Muscle layer of duodenum (tissue), 2 donors: ENCODE results near the gene C4orf51.

Experiments
- H3K27ac ChIP-seq: one replicate; pipeline ENCODE4 v1.7.0; 2013; ENCODE audit warnings: mild to moderate bottlenecking, low read length
- H3K27me3 ChIP-seq: one replicate; pipeline ENCODE4 v1.7.0; 2013; ENCODE audit warnings: low read depth, mild to moderate bottlenecking, control low read depth, low read length
- H3K36me3 ChIP-seq, 2 donors: one replicate each; pipeline ENCODE4 v1.7.0; 2013; ENCODE audit warnings: low read length in 2 of 2, control low read depth in 1 of 2, mild to moderate bottlenecking in 1 of 2; ENCODE audit not compliant: insufficient read depth in 2 of 2, control insufficient read depth in 1 of 2
- H3K4me1 ChIP-seq, 2 donors: one replicate each; pipeline ENCODE4 v1.7.0; 2013; ENCODE audit warnings: low read length in 2 of 2, mild to moderate bottlenecking in 2 of 2, control low read depth in 1 of 2, moderate library complexity in 1 of 2; ENCODE audit not compliant: insufficient read depth in 2 of 2, control insufficient read depth in 1 of 2
- H3K4me3 ChIP-seq, 2 donors: one replicate each; pipeline ENCODE4 v1.7.0; 2013; ENCODE audit warnings: low read length in 2 of 2, low read depth in 1 of 2, mild to moderate bottlenecking in 1 of 2
- H3K9me3 ChIP-seq, 2 donors: one replicate each; pipeline ENCODE4 v1.7.0; 2013; ENCODE audit warnings: low read length in 2 of 2, control low read depth in 1 of 2, mild to moderate bottlenecking in 1 of 2; ENCODE audit not compliant: control insufficient read depth in 1 of 2
- donor health status: healthy.

The C4orf51 gene

DNA sequence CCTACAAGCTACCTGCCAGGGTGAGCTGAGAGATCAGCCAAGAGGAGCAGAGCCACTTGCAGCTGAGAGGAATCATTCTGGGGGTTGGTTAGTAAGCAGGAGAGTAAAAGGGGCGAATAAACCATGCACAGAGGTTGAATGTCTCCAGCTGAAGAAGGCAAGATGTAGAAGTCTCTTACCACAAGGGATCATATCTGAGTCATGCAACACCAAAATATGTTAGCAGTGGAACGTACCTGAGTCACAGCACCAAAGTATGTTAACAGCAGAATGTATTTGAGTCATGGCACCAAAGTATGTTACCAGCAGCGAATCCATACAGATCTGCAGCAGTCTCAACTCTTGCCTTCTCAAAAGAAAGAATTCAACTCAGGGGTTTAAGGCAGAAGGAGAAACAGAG is 29.9 kb downstream of the C4orf51 start:
- Histone ChIP-seq H3K36me3 (no peaks in the 10 kb centered on the region), H3K27ac (no peak overlapping the region), H3K4me3 (no peak overlapping the region), H3K27me3 (no peaks in the 10 kb centered on the region), H3K4me1 (no peaks in the 10 kb centered on the region), H3K9me3 (peaks cover 0 to 14% of the 10 kb centered on the region in 2 donors)

DNA sequence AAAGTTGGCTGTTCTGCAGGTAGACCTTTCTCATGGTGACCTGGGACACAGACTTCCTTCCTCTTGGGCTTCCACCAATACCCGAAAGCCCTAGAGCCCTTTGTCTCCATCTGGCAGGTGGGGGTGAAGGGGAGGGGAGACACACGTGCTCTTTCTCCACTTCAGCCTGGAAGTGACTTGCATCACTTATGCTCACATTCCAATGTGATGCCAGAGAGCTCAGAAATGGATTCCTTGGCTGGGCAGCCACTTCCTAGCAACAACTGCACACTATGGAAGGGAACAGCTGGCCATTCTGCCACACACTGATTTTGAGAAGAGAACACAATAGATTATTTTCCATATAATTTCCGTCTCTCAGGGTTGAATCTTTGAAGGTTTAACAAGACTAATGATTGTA is 36.3 kb downstream of the C4orf51 start:
- no peaks in the 10 kb centered on the region for H3K4me1 ChIP-seq
- H3K36me3 ChIP-seq, result no peaks in the 10 kb centered on the region
- H3K27ac ChIP-seq, result no peak overlapping the region
- peaks cover 0 to 12% of the 10 kb centered on the region in 2 donors for H3K9me3 ChIP-seq
- H3K4me3 ChIP-seq, result no peak overlapping the region
- no peaks in the 10 kb centered on the region for H3K27me3 ChIP-seq

DNA sequence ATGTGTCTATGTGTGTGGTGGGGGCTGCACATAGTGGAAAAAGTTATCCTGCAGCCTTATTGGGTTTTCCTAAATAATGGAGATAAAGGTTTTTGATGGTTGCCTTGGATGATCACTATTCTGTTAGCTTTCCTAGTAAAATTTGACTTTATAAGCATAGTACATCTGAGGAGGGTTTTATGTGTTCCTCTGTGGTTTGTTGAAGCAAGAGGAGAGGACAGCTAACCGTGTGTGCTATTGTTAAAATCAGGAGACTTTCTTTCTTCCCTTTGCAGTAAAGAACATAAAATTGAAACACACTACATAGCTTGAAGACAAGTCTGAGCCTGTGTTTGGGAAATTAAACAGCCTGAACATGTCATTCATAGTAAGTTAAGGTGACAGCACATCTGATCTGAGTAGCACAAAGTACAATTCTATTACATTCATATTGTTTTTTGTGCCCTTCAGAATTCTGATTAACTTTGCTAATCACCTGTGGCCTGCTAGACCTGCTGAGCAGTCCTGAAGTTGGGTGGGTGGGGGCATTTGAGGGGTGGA is 36.8 kb downstream of the C4orf51 start:
- Histone ChIP-seq H3K27ac (no peak overlapping the region), H3K4me3 (no peak overlapping the region), H3K4me1 (no peaks in the 10 kb centered on the region), H3K27me3 (no peaks in the 10 kb centered on the region), H3K9me3 (peaks cover 0 to 7% of the 10 kb centered on the region in 2 donors), H3K36me3 (no peaks in the 10 kb centered on the region)

DNA sequence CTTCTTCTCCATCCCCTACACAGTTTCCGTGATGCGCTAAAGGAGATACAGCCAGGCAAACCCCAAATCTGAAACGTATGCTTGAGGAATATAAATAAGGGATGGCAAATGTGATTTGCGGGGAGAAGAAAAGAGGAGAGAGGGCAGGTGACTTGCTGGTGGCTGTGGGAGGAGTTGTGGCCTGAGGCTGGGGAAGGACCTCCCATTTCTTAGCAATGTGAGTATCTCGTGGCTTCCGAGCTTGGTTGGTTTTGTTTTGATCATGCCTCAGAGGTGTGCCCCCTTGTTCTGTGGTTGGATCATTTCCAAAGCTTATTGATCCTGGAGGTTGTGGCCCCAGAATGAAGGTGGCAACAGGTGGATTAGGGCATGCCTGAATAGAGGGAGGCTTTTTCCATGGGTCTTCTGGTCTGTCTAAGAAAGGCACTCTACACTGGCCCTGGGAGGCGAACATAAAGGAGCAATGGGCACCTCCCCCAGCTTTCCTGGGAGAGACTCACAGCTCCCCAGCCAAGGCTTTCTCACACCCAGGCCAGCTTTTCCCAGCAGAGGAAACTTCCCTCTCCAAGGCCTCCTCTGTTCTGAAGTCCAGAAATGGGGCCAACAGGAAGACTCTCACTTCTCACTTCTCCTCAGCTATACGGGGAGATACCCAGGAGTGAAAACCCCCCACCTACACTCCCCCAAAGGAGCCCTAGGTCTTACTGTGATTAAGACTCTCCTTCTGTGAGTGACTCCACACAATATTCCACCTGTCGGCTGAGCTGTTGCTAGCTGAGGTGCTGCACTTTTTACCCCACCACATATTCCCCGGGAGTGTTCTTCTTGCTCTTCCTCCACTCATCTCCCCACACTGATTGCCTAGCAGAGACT is 40.0 kb downstream of the C4orf51 start:
- Histone ChIP-seq H3K27ac (no peak overlapping the region), H3K36me3 (no peaks in the 10 kb centered on the region), H3K9me3 (no peaks in the 10 kb centered on the region), H3K4me1 (no peaks in the 10 kb centered on the region), H3K4me3 (no peak overlapping the region), H3K27me3 (no peaks in the 10 kb centered on the region)

DNA sequence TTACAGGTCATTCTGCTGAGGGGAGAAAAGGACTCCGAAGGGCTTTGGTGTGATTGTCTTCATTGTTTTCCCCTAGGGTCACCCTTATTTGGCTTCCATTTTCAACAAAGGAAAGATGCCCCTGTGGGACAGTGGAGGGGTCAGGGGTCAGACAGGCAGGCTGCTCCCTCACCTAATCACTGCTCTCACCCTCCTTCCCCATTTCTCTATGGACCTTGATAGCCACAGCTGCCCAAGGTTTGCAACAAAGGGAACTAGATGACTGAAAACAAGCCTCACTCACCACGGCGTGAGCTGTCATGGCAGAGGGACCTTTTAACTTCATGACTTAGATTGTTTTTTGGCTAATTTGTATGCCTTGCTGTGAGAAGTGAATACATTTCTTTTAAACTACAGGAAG is 40.7 kb downstream of the C4orf51 start:
- no peaks in the 10 kb centered on the region for H3K9me3 ChIP-seq
- H3K4me1 ChIP-seq, result no peaks in the 10 kb centered on the region
- H3K4me3 ChIP-seq, result no peak overlapping the region
- H3K27me3 ChIP-seq, result no peaks in the 10 kb centered on the region
- H3K36me3 ChIP-seq, result no peaks in the 10 kb centered on the region
- H3K27ac ChIP-seq, result no peak overlapping the region

DNA sequence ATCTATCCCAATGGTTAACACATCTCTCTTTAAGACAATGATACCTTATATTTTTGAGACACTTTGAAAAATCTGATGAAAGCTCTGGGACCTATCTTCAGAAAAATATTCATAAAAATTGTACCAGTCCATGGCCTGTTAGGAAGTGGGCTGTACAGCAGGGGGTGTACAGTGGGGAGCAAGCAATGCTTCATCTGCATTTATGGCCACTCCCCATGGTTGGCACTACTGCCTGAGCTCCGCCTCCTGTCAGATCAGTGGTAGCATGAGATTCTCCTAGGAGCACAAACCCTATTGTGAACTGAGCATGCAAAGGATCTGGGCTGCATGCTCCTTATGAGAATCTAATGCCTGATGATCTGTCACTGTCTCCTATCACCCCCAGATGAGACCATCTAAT is 42.6 kb downstream of the C4orf51 start:
- Histone ChIP-seq H3K36me3 (no peaks in the 10 kb centered on the region), H3K27ac (no peak overlapping the region), H3K4me3 (no peak overlapping the region), H3K27me3 (no peaks in the 10 kb centered on the region), H3K9me3 (no peaks in the 10 kb centered on the region), H3K4me1 (no peaks in the 10 kb centered on the region)

DNA sequence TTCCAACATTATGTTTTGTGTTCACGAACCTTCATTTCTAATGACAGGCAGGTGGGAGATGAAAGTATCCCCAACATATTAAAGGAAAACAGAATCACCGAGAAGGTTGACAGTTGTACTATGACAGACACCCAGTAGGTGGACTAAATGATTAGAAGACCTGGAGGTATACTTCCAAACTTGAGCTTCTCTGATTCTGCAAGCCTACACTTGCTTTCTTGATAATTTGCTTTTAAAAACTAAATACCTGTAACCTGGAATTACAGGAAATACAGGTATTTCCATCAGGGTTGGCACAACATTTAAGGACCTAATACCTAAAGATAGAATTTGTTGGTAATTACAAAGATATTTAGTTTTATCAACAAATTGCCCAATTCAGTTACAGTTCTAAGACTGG is 43.4 kb downstream of the C4orf51 start:
- Histone ChIP-seq H3K4me3 (no peak overlapping the region), H3K36me3 (no peaks in the 10 kb centered on the region), H3K27ac (no peak overlapping the region), H3K9me3 (no peaks in the 10 kb centered on the region), H3K27me3 (no peaks in the 10 kb centered on the region), H3K4me1 (no peaks in the 10 kb centered on the region)

DNA sequence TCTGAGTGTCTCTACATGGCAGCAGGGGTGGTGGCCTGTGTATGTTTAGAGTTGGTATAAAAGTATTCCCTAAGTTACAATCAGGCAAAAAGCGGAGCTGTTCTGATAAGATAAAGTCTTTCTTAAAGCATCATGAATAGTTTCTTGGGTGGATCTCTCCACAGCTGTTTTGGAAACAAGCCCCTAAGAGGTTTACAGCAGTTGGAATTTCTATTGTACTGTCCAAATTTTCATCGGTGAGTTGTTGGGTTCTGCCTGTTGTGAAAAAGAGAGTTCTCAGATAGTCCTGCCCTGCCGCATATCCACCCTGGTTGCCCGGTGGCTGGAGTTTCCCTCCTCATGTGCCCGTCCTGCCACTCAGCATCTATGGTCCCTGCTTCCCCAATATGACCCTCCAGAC is 50.1 kb downstream of the C4orf51 start:
- Histone ChIP-seq H3K4me3 (no peak overlapping the region), H3K27ac (no peak overlapping the region), H3K36me3 (peaks cover 0 to 11% of the 10 kb centered on the region in 2 donors)

DNA sequence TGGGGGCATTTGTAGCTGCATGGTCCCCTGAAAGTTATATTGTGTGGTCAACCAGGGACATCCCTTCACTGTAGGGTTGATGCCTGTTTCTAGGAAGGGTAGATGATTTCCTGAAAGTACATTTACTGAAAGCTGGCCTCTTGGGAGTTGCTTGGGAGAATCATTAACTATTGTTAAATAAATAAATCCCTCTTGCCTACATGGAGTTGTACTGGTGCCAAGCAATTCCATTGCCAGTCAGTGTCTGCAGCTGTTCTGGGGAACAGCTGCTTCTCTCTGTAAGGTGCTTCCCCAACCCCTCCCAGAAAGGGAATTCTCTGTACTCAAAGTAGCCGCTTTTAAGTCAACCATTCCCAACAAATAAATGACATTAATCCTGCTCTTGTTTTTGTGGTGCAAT is 51.1 kb downstream of the C4orf51 start:
- H3K4me1 ChIP-seq, result peaks cover 3 to 13% of the 10 kb centered on the region in 2 donors
- peaks cover 0 to 12% of the 10 kb centered on the region in 2 donors for H3K36me3 ChIP-seq
- H3K27ac ChIP-seq, result no peak overlapping the region
- no peak overlapping the region for H3K4me3 ChIP-seq
- H3K27me3 ChIP-seq, result no peaks in the 10 kb centered on the region
- H3K9me3 ChIP-seq, result no peaks in the 10 kb centered on the region

More for the DNA sequence above, 50.1 kb downstream of the C4orf51 start:
- no peaks in the 10 kb centered on the region for H3K9me3 ChIP-seq
- peaks cover 3 to 7% of the 10 kb centered on the region in 2 donors for H3K4me1 ChIP-seq
- H3K27me3 ChIP-seq, result no peaks in the 10 kb centered on the region

DNA sequence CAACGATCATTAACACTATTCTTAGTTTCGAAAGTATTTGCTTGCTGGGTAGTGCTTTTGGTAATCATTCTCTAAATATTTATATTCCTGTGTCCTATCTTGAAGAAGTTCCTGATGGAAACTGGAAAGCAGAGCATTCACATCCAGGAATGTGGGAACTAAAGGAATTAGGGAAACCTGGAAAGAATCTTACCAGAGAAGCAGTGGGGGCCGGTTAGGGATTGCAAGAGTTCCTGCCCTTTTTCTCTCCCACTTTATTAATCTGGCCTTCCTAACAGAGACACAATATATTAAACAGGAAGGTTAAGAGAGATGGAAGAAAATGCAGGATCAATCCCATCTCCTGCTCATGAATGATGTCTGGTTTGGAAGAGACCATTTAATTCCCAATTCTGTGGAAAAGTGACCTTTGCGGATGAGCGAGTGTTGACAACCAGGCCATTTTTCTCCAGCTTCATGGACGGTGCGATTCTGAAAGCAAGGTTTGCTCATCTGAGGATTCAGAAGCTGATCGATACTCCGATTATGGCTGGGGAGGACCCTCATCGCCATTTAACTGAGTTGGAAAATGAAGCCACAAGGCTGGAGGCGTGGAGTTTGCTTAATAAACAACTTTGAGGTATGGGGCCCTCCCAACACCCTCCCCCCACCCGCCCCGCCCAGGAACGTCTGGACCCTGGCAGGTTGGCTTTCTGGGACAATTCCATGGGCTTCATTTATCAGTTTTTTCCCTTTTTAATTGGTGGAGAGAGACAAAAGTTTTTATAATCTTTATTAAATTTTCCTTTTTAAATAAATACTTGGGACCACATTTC is 52.3 kb downstream of the C4orf51 start:
- no peaks in the 10 kb centered on the region for H3K27me3 ChIP-seq
- peak overlapping the region; percentile 49 for H3K27ac ChIP-seq
- H3K4me1 ChIP-seq, result peaks cover 3 to 23% of the 10 kb centered on the region in 2 donors
- no peaks in the 10 kb centered on the region for H3K9me3 ChIP-seq
- H3K36me3 ChIP-seq, result peaks cover 0 to 12% of the 10 kb centered on the region in 2 donors
- peak overlapping the region; percentile 38 to 62 for H3K4me3 ChIP-seq
